ENCODE measurements around the gene CRADD.

CRADD gene

DNA sequence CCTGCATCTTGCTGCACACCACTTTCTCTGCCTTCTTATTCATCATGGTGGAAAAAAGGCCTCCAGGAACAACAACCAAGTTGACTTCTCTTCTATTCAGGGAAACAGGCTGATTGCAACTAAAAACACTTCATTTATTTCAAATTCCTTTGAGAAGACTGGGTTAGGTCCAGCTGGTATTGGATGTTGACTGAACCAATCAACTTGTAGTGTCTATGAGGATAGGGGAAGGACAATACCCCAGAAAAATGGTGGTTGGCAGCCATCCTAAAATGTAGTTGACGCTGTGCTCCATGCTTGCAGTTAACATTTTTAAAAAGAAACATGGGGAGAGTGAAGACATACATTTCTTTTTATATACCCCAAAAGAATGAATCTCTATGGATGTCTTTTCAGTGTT lies 34.4 kb upstream of the CRADD start:
- H3K27ac ChIP-seq: no peak overlapping the region
- no peak for TF ChIP-seq CTCF (conservative IDR thresholded peaks at IDR 0.05)

GRCh38 chr12:93645702-93646101 lies 31.5 kb upstream of the CRADD start:
- no peak for TF ChIP-seq CTCF (conservative IDR thresholded peaks at IDR 0.05)
- H3K27ac ChIP-seq: no peak overlapping the region

DNA sequence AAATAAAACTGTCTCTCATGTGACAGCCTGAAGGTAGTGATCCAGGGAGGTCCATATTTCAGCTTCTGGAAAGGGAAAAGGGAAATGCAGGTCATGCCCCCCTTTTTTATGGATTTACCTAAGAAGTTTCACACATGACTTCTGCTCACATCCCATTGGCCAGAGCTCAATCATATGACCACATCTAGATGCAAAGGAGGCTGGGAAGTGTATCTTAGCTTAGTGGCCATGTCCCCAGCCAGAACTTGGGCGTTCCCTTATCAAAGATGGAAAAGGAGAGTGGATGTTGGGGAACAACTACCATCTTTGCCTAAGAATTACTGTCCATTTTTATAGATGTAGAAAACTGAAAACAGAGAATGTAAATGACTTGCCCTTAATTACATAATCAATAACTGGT lies 26.5 kb upstream of the CRADD start:
- TF ChIP-seq CTCF (conservative IDR thresholded peaks at IDR 0.05): no peak

GRCh38 chr12:93653079-93653478 lies 24.1 kb upstream of the CRADD start:
- H3K27ac ChIP-seq: no peak overlapping the region
- TF ChIP-seq CTCF (conservative IDR thresholded peaks at IDR 0.05): no peak

More for the DNA sequence above, 26.5 kb upstream of the CRADD start:
- H3K27ac ChIP-seq: no peak overlapping the region

DNA sequence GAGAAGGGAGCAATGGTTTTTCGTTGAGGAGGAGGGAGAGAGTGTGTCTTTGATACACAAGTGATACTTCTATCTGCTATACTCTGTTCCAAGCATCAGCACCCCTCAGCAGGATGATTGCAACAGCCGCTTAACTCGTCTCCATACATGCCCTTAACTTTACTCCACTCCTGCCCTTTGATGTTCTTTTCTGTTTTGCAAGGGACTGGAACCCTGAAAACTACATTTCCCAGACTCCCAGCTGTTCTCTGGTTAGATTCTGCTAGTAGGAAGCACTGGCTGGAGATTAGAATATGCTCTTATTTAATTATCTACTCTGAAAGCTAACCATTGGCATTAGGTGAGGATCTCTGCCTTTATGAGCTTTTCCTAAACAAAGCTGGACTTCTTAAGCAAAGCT lies 23.5 kb upstream of the CRADD start:
- H3K27ac ChIP-seq: no peak overlapping the region
- TF ChIP-seq CTCF (conservative IDR thresholded peaks at IDR 0.05): no peak

DNA sequence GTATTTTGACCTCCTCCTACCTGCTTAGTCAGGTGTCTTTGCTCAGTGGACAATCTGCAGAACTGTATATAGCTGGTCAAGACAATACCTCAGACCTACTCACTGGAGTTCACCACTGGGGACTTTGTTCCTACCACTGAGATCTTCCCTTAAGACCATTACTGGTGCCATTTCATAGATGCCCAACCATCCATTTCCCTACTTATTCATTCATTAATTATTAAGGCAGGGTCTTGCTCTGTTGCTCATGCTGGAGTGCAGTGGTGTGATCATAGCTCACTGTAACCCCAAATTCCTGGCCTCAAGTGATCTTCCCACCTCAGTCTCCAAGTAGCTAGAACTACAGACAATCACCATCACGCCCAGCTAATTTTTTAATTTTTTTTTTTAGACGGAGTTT lies 22.8 kb upstream of the CRADD start:
- H3K27ac ChIP-seq: no peak overlapping the region
- TF ChIP-seq CTCF (conservative IDR thresholded peaks at IDR 0.05): no peak

GRCh38 chr12:93657071-93657470 lies 20.1 kb upstream of the CRADD start:
- no peak overlapping the region for H3K27ac ChIP-seq
- TF ChIP-seq CTCF (conservative IDR thresholded peaks at IDR 0.05): no peak

GRCh38 chr12:93661021-93661420 lies 16.2 kb upstream of the CRADD start:
- no peak for TF ChIP-seq CTCF (conservative IDR thresholded peaks at IDR 0.05)
- H3K27ac ChIP-seq: no peak overlapping the region

Data from VCaP (cell line).